ENCODE results near the gene DOCK3.
"Not testable (repeated sequence)": the region's sequence is repeated elsewhere in the genome, so short reads cannot be mapped to it uniquely, and the experiment has no call there.

Gene DOCK3

GRCh38 chr3:50995085-50995824, 320.5 kb downstream of the DOCK3 start:
- no peak for FAIRE-seq

GRCh38 chr3:51002495-51002894, 327.8 kb downstream of the DOCK3 start:
- FAIRE-seq: no peak

DNA sequence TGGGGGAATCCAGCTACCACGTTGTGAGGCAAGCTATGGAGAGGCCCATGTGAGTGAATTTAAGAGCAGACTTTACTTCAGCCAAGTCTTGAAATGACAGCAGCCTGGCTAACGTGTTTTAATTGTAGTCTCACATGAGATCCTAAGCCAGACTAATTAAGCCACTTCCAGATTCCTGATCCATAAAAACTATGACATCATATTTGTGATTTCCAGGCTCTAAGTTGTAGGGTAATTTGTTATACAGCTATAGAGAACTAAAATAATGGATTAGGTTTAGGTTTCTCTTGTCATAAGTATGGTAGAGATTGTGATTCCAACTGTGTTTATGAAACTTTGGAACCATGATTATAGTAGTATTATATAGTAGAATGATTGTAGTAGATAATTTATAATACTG, 329.5 kb downstream of the DOCK3 start:
- no peak for FAIRE-seq

- no peak for FAIRE-seq
Measured at GRCh38 chr3:51024121-51024520, 349.4 kb downstream of the DOCK3 start.

- FAIRE-seq: no peak
Measured at GRCh38 chr3:51024765-51025632, 350.3 kb downstream of the DOCK3 start.

GRCh38 chr3:51031666-51032065, 356.9 kb downstream of the DOCK3 start:
- FAIRE-seq: no peak

GRCh38 chr3:51035630-51036029, 360.9 kb downstream of the DOCK3 start:
- FAIRE-seq: no peak

- no peak for FAIRE-seq
Measured at GRCh38 chr3:51044982-51045381, 370.3 kb downstream of the DOCK3 start.

- FAIRE-seq: no peak
Measured at GRCh38 chr3:51052562-51052961, 377.8 kb downstream of the DOCK3 start.

DNA sequence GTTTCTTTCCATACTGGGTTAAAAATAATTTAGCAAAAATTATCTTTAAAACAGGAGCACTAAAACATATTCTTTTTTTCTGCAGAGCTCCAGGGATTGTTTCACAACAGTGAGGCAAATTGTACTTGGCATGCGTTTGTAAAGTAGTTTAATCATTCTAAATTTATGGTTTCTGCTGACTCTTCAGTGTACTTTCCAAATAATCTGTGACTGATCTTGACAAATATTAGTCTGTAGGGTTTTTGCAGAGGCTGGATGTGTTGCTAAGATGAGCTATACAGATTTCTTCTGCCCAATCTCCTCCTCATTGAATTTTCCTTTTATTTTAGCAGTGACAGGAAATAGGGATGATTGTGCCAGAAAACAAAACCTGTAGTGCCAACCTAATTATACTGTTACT, 382.4 kb downstream of the DOCK3 start:
- FAIRE-seq: no peak

- no peak for FAIRE-seq
Measured at GRCh38 chr3:51063053-51063452, 388.3 kb downstream of the DOCK3 start.

DNA sequence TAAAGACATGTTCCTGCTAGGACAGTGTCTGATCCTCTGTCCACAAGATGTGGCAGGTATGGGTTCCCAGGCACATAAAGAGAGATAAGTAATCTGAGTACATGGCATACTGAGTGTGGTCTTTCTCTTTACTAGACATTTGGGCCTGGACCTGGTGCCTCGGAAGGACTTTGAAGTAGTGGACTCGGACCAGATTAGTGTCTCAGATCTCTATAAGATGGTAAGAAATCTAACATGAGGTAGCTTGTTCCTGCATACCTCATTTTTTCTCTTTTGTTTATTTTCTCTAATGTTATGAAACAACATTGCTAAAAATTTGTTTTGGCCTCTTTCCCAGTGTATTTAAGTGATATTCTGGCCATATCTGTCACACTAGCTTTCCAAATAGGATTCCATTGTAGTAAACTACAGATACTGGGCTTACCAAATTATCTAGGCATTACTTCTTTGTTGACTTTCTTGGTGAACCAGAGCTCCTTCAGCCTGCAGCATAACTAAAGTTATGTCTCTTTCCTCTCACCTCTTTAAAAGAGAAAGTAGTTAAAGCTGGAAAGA, 400.6 kb downstream of the DOCK3 start:
- no peak for FAIRE-seq

DNA sequence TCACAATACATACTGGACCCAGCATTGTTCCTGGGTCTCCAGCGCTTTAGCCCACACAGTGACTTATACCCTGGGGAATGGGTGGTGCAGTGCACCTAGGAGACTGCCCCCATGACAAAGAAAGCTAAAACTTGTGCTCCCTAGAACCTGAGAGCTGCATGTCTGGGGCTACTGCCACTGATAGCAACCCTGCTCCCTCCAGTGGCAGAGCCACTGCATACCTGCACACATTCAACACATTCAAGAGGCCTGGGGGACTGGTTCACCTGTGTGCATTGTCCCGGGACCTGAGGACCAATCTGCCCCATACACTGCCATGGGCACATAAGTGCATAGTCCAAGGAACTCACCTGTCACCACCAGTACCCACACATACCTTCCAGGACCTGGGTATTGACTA, 407.6 kb downstream of the DOCK3 start:
- no peak for FAIRE-seq

- no peak for FAIRE-seq
Measured at GRCh38 chr3:51083490-51083889, 408.8 kb downstream of the DOCK3 start.

GRCh38 chr3:51092141-51092540, 417.4 kb downstream of the DOCK3 start:
- not testable (repeated sequence) for FAIRE-seq

DNA sequence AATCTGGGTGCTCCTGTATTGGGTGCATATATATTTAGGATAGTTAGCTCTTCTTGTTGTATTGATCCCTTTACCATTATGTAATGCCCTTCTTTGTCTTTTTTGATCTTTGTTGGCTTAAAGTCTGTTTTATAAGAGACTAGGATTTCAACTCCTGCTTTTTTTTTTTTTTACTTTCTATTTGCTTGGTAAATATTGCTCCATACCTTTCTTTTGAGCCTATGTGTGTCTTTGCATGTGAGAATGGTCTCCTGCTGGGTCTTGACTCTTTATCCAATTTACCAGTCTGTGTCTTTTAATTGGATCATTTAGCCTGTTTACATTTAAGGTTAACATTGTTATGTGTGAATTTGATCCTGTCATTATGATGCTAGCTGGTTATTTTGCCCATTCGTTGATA, 420.1 kb downstream of the DOCK3 start:
- FAIRE-seq: not testable (repeated sequence)

DNA sequence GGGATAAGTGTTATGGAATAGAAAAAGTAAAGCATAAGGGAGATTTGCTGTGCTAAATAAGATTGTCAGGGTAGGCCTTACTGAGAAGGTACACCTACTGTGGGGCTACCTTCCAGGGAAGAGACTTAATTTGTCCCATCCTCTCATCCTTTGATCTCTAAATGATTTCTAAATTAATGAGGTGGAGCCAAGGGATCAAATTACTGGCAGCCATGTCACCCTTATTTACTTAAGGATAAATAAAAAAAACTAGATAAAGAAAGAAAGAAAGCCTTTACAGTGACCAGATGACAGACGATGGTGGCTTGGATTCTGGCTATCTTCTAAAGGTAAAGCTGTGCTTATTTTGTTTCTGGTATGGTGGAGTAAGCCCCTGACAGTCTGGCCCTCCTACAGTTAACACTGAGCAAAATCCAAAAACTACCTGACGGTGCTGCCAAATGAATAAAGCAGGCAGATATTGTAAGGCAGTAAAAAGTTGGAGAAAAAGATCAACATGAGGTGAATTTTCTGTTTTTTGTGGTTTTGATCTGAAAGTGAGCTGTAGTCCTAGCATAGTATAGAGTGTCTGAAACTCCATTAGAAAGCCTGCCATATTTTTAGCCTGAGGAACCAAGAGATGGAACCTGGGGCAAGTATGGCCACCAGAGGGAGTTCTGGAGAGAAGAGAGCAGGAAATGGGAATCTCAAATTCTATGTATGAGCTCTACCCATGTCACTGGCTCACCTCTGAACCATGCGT, 425.2 kb downstream of the DOCK3 start:
- peak; percentile 64 for FAIRE-seq

DNA sequence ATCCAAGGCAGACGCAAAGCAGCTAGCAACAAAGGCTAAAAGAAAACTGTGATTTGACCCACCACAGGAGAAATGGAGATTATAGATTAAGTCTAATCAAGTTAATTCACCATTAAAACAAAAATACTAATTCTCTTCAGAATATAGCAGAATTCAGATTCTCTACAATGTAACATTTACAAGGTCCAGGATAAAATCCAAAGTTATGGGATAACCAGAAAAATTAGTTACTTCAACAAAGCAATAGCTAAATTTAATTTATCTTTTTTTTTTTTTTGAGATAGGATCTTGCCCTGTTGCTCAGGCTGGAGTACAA, 425.8 kb downstream of the DOCK3 start:
- no peak for FAIRE-seq

GRCh38 chr3:51102396-51102795, 427.7 kb downstream of the DOCK3 start:
- FAIRE-seq: no peak

GRCh38 chr3:51106242-51106876, 431.6 kb downstream of the DOCK3 start:
- no peak for FAIRE-seq

- FAIRE-seq: no peak
Measured at GRCh38 chr3:51110586-51110985, 435.9 kb downstream of the DOCK3 start.

DNA sequence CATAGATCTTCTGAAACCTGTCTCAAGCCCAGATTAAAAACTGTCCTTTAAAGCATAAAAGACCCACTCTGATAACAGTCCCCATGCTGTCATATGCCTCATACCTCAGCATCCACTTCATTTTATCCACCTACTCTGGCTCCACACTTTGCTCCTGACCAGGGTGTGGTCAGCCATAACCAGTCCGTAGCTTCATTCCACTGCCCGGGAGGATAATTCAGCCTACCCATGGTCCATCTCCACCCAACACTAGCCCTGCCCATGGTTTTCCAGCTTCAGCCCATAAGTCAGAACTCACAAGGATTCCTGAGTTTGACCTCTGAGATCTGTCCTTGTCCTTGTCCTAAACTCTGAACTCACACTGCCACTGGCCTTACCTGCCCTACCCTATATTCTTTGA, 448.2 kb downstream of the DOCK3 start:
- FAIRE-seq: no peak

DNA sequence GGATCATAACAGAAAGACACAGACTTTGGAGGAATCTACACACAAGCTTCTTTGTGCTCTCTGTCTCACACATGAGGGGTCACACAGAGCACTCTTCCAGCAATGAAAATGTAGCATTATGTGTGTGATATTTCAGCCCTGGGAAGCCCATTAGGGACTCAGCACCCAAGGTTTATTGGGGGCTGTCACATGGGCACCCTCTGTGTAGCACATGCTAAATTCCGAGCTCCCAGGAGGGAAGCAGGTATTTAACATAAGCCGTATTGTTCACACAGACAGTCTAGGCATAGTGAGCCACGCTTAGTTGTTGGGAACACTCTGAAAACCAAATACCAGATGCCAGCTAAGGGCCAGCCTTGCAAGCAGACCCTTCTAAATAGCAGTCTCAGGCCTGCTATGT, 448.8 kb downstream of the DOCK3 start:
- FAIRE-seq: no peak

All from TTC549 (cell line).